GM12878 (cell line): Measurements from ENCODE around the gene NRG4. TPM values are rescaled to one million over a fixed set of nuclear protein-coding genes. Genes with fewer than 3 reads are reported as not detected.
"Not testable (repeated sequence)": the region's sequence is repeated elsewhere in the genome, so short reads cannot be mapped to it uniquely, and the experiment has no call there.

Experiments
- ATAC-seq: fragments of 200-7000 bp; cut with Tn5 transposase; 3 replicates; pipeline ENCODE4 v1.9.1; 2020; ENCODE audit warnings: mild to moderate bottlenecking, moderate library complexity
- BruUV-seq: library from RNA; stranded (reverse); fragments of 400-500 nt; replicated peaks from 2 replicates; lab custom pipeline; 2021; lab: Mats Ljungman, UMichigan
- CTCF ChIA-PET: fragments of 300-600 bp; sonication (Branson Sonifier 250); formaldehyde crosslinking; extraction: SDS; loops from one replicate; lab custom pipeline; 2021; ENCODE audit warnings: inconsistent platforms; lab: Yijun Ruan, JAX
- POLR2A ChIA-PET: fragments of 350-600 bp; formaldehyde crosslinking; extraction: SDS; loops from one replicate; lab custom pipeline; 2021; ENCODE audit warnings: inconsistent platforms; lab: Charles Lee
- RAD21 ChIA-PET: fragments of 300-600 bp; sonication (Branson Sonifier 250); formaldehyde crosslinking; loops from one replicate; lab custom pipeline; 2023; ENCODE audit warnings: antibody characterized with exemption; ENCODE audit not compliant: unreplicated experiment; lab: Charles Lee
- SMC1A ChIA-PET: fragments of 300-600 bp; sonication (Branson Sonifier 250); formaldehyde crosslinking; loops from one replicate; lab custom pipeline; 2023; ENCODE audit not compliant: unreplicated experiment, uncharacterized antibody; lab: Charles Lee
- DNase-seq: peaks from one replicate; pipeline ENCODE4 v3.0.0-alpha.2; 2011; ENCODE audit warnings: low read depth, low spot score
- FAIRE-seq: peaks from 3 replicates; lab custom pipeline; 2011; peaks lifted over from hg19 to GRCh38; lab: Jason Lieb, UNC
- H2AFZ ChIP-seq: 2 replicates; pipeline ENCODE4 v1.6.0; 2011; ENCODE audit warnings: low read depth, low read length, control low read depth; ENCODE audit not compliant: control insufficient read depth
- H3K27ac ChIP-seq: 2 replicates; pipeline ENCODE4 v1.5.1; 2011; ENCODE audit warnings: control low read depth; ENCODE audit not compliant: control insufficient read depth, insufficient read depth
- H3K27me3 ChIP-seq, 2 experiments: replicated peaks in 1 of 2; 2 replicates each; pipeline versions ENCODE4 v1.6.0 to v1.6.1; 2011; ENCODE audit warnings: low read length in 1 of 2; ENCODE audit not compliant: control insufficient read depth in 2 of 2, insufficient read depth in 2 of 2
- H3K36me3 ChIP-seq, 2 experiments: 2 replicates each; pipeline ENCODE4 v1.5.1; 2011; ENCODE audit warnings: low read length in 1 of 2; ENCODE audit not compliant: control insufficient read depth in 2 of 2, insufficient read depth in 2 of 2
- H3K4me1 ChIP-seq: 2 replicates; pipeline ENCODE4 v1.6.1; 2011; ENCODE audit warnings: mild to moderate bottlenecking, low read length, moderate library complexity, mixed read lengths; ENCODE audit not compliant: control insufficient read depth, insufficient read depth
- H3K4me2 ChIP-seq: 2 replicates; pipeline ENCODE4 v1.6.0; 2011; ENCODE audit warnings: control low read depth; ENCODE audit not compliant: control insufficient read depth, insufficient read depth
- H3K4me3 ChIP-seq: fragments of 200-600 bp; sonication (generic); 2 replicates; pipeline ENCODE4 v1.5.1; 2016
- H3K79me2 ChIP-seq: 2 replicates; pipeline ENCODE4 v1.6.0; 2011; ENCODE audit warnings: low read length; ENCODE audit not compliant: control insufficient read depth, insufficient read depth
- H3K9ac ChIP-seq: 2 replicates; pipeline ENCODE4 v1.8.0; 2011; ENCODE audit warnings: low read length, control low read depth, mixed read lengths; ENCODE audit not compliant: control insufficient read depth, insufficient read depth
- H3K9me3 ChIP-seq: replicated peaks from 3 replicates; pipeline ENCODE4 v1.5.1; 2011; ENCODE audit warnings: mild to moderate bottlenecking, low read length; ENCODE audit not compliant: control insufficient read depth, insufficient read depth
- H4K20me1 ChIP-seq: 2 replicates; pipeline ENCODE4 v1.6.0; 2011; ENCODE audit not compliant: control insufficient read depth, insufficient read depth
- CHD4 ChIP-seq: fragments of 200-600 bp; sonication (generic); IDR thresholded peaks from 2 replicates; pipeline ENCODE4 v1.6.1; 2016; ENCODE audit warnings: mild to moderate bottlenecking
- CTCF ChIP-seq, 3 experiments: IDR thresholded peaks in 2 of 3; conservative IDR thresholded peaks in 1 of 3; 2 replicates each; pipeline ENCODE4 v1.5.1; 2011; ENCODE audit warnings: low read depth in 3 of 3, low read length in 3 of 3, mild to moderate bottlenecking in 3 of 3, control low read depth in 2 of 3, moderate library complexity in 2 of 3, inconsistent platforms in 1 of 3, mixed read lengths in 1 of 3; ENCODE audit not compliant: control insufficient read depth in 2 of 3, insufficient read depth in 1 of 3; ENCODE audit errors: extremely low read depth in 1 of 3
- FOXK2 ChIP-seq: fragments of 450-650 bp; IDR thresholded peaks from 2 replicates; pipeline ENCODE4 v1.6.1; 2017; ENCODE audit warnings: mild to moderate bottlenecking, moderate library complexity
- MYC ChIP-seq: IDR thresholded peaks from 2 replicates; pipeline ENCODE4 v1.6.1; 2011; ENCODE audit warnings: mild to moderate bottlenecking, low read length, moderate library complexity, inconsistent platforms; ENCODE audit not compliant: insufficient read depth, insufficient replicate concordance, insufficient read length, severe bottlenecking
- NFXL1 ChIP-seq: fragments of 450-650 bp; IDR thresholded peaks from 2 replicates; pipeline ENCODE4 v1.6.1; 2017; ENCODE audit warnings: antibody characterized with exemption, mild to moderate bottlenecking, borderline replicate concordance
- PAX8 ChIP-seq: fragments of 450-650 bp; IDR thresholded peaks from 2 replicates; pipeline ENCODE4 v1.6.1; 2017; ENCODE audit warnings: mild to moderate bottlenecking, moderate library complexity
- PBX3 ChIP-seq: IDR thresholded peaks from 2 replicates; pipeline ENCODE4 v1.6.1; 2011; ENCODE audit warnings: mild to moderate bottlenecking, low read depth, low read length, moderate library complexity; ENCODE audit not compliant: insufficient replicate concordance
- RBBP5 ChIP-seq: fragments of 200-600 bp; sonication (generic); conservative IDR thresholded peaks from 2 replicates; pipeline ENCODE4 v1.6.1; 2016
- SPI1 ChIP-seq: IDR thresholded peaks from 2 replicates; pipeline ENCODE4 v1.6.1; 2011; ENCODE audit warnings: low read depth, mild to moderate bottlenecking, low read length, moderate library complexity, borderline replicate concordance; ENCODE audit not compliant: insufficient read depth
- SUZ12 ChIP-seq: fragments of 200-600 bp; sonication (generic); IDR thresholded peaks from one replicate; pipeline ENCODE4 v1.6.1; 2018; ENCODE audit warnings: antibody characterized with exemption, mild to moderate bottlenecking; ENCODE audit not compliant: unreplicated experiment
- TBL1XR1 ChIP-seq: IDR thresholded peaks from 2 replicates; pipeline ENCODE4 v1.6.1; 2012; ENCODE audit warnings: low read depth, low read length, improper control_type of control experiment
- TCF3 ChIP-seq: IDR thresholded peaks from 2 replicates; pipeline ENCODE4 v1.6.1; 2012; ENCODE audit warnings: low read depth, mild to moderate bottlenecking, low read length, borderline replicate concordance; ENCODE audit not compliant: insufficient read depth
- USF1 ChIP-seq: IDR thresholded peaks from 2 replicates; pipeline ENCODE4 v1.6.1; 2011; ENCODE audit warnings: borderline replicate concordance, low read depth, mild to moderate bottlenecking, moderate library complexity, mixed read lengths, low read length; ENCODE audit not compliant: insufficient read depth; ENCODE audit errors: extremely low read length
- ZNF384 ChIP-seq: IDR thresholded peaks from 2 replicates; pipeline ENCODE4 v1.6.1; 2012; ENCODE audit warnings: low read depth, mild to moderate bottlenecking, low read length, improper control_type of control experiment, borderline replicate concordance
- WGBS: methylation state at CpG from one replicate; pipeline ENCODE4 v1.1.6; 2016; ENCODE audit warnings: low lambda C conversion rate; ENCODE audit not compliant: insufficient replicate concordance, insufficient coverage; ENCODE audit errors: missing lambda C conversion rate; 5-methylcytosine and 5-hydroxymethylcytosine counted together
- in situ Hi-C: fragments of 300-500 bp; cut with MboI; formaldehyde crosslinking; loops from 9 replicates; pipeline ENCODE4 v1.14.3; 2018; ENCODE audit warnings: mixed read lengths
- intact Hi-C: fragments of 100-400 bp; cut with micrococcal nuclease; formaldehyde crosslinking; loops from one replicate; pipeline ENCODE4 v1.14.2; 2022; ENCODE audit not compliant: unreplicated experiment
- polyA plus RNA-seq, 11 experiments: library from polyadenylated mRNA; depleted of rRNA in 4 of 11; unstranded in 6 of 11; stranded (reverse) in 5 of 11; fragments of >200 nt; fragmentation: Nextera tagmentation in 4 of 11; fragmentation: Illumina TruSeq in 1 of 11; extraction: Ambion mirVana in 4 of 11; extraction: Trizol in 1 of 11; gene quantifications; 1 replicate in 1 of 11; 2 replicates in 10 of 11; pipeline versions ENCODE4 v1.2.1 to v1.2.3, GENCODE V29; 2011 to 2016; ENCODE audit warnings: inconsistent platforms in 2 of 11, missing spikeins in 2 of 11, low read depth in 1 of 11
- total RNA-seq, 4 experiments: library from RNA; depleted of rRNA in 3 of 4; stranded (reverse); fragments of >200 nt in 3 of 4; fragmentation: Illumina TruSeq in 1 of 4; extraction: Trizol in 1 of 4; gene quantifications; 2 replicates each; pipeline versions ENCODE4 v1.2.1 to v1.2.3, GENCODE V29; 2013 to 2021

Gene NRG4
- total and polyA plus RNA-seq, 10 of the 15 experiments (the other 5 are each of a cell fraction or from before 2014, with no cell fraction given), result 0.76 to 8.3 (median 5.5) TPM

- CTCF ChIA-PET, result no interaction called here
- ATAC-seq (no peak), FAIRE-seq (no peak), DNase-seq (no peak)
- Histone ChIP-seq H3K9me3 (no peaks in the 10 kb centered on the region; the same call in 2 of the 3 replicates), H3K27me3 (no peaks in the 10 kb centered on the region), H3K9ac (no peak overlapping the region), H3K27ac (no peak overlapping the region), H3K4me1 (no peaks in the 10 kb centered on the region), H4K20me1 (no peaks in the 10 kb centered on the region), H3K4me3 (no peak overlapping the region), H2AFZ (no peak overlapping the region), H3K79me2 (peaks cover 6% of the 10 kb centered on the region), H3K4me2 (no peak overlapping the region), H3K36me3 (peaks cover 0 to 20% of the 10 kb centered on the region in 2 experiments)
- WGBS, result 100% methylated on average over 1 of the region's 1 CpG
- RAD21 ChIA-PET, result no interaction called here
- in situ Hi-C loops (no loop called here), intact Hi-C loops (no loop called here)
- SMC1A ChIA-PET, result interaction anchor here (0.6 kb wide), 1 partner anchor 112 kb away, joined by 3 read pairs; no protein-coding TSS in a partner anchor
- TF ChIP-seq RBBP5 (no peak), MYC (no peak), NFXL1 (no peak), FOXK2 (no peak), USF1 (no peak), TCF3 (no peak), SUZ12 (no peak), PAX8 (no peak), PBX3 (no peak), CHD4 (no peak), ZNF384 (no peak), SPI1 (no peak), CTCF (IDR thresholded peaks at IDR 0.05 in 2 of 3, conservative IDR thresholded peaks at IDR 0.05 in 1 of 3; ENCODE audit: control insufficient read depth in 2 of 3, extremely low read depth in 1 of 3, insufficient read depth in 1 of 3, low read depth in 3 of 3, low read length in 3 of 3) (no peak), TBL1XR1 (no peak)
- BruUV-seq, result no TSS peak
- POLR2A ChIA-PET, result no interaction called here
Observed at GRCh38 chr15:75916978-75917377, 95.2 kb downstream of the NRG4 start.

GRCh38 chr15:75910355-75910754, 101.9 kb downstream of the NRG4 start:
- H3K27ac ChIP-seq, H3K4me3 ChIP-seq, H2AFZ ChIP-seq, H3K9ac ChIP-seq, in situ Hi-C loops, ATAC-seq, intact Hi-C loops, POLR2A ChIA-PET, RAD21 ChIA-PET, H4K20me1 ChIP-seq, BruUV-seq, H3K27me3 ChIP-seq, H3K4me1 ChIP-seq, CTCF ChIA-PET, FAIRE-seq, H3K9me3 ChIP-seq, DNase-seq, H3K4me2 ChIP-seq: not testable (repeated sequence)
- Histone ChIP-seq H3K79me2 (peaks cover 25% of the 10 kb centered on the region), H3K36me3 (peaks cover 2 to 13% of the 10 kb centered on the region in 2 experiments)
- WGBS, result 84% methylated on average over 3 of the region's 3 CpGs
- SMC1A ChIA-PET, result interaction anchor here (1.4 kb wide), 1 partner anchor 18 kb away, joined by 3 read pairs; no protein-coding TSS in a partner anchor
